K562 (cell line): Measurements from ENCODE around the gene GIT2. TPM values are rescaled to one million over a fixed set of nuclear protein-coding genes. Genes with fewer than 3 reads are reported as not detected.

Experiments used
- ATAC-seq: fragments of 200-7000 bp; cut with Tn5 transposase; 3 replicates; pipeline ENCODE4 v1.9.1; 2020; ENCODE audit warnings: moderate library complexity
- BruUV-seq: library from RNA; stranded (reverse); fragments of 400-500 nt; replicated peaks from 2 replicates; lab custom pipeline; 2021; lab: Mats Ljungman, UMichigan
- CTCF ChIA-PET: fragments of 300-600 bp; formaldehyde crosslinking; extraction: SDS; loops from one replicate; lab custom pipeline; 2021; ENCODE audit warnings: low intra/inter-chr PET ratio; lab: Yijun Ruan, JAX
- POLR2A ChIA-PET: fragments of 300-600, 350-650 bp; sonication (Branson Sonifier 250); formaldehyde crosslinking; extraction: SDS; loops from one replicate; lab custom pipeline; 2021; ENCODE audit warnings: antibody characterized with exemption, inconsistent platforms; lab: Yijun Ruan, JAX
- DNase-seq, 4 experiments: peaks; one replicate each; pipeline versions ENCODE4 v3.0.0 to v3.0.0-alpha.2; 2011 to 2018; ENCODE audit warnings: low spot score in 3 of 4, mixed read lengths in 3 of 4; ENCODE audit errors: extremely low read depth in 1 of 4
- FAIRE-seq: peaks from 2 replicates; lab custom pipeline; 2011; peaks lifted over from hg19 to GRCh38; lab: Jason Lieb, UNC
- H2AFZ ChIP-seq: 2 replicates; pipeline ENCODE4 v1.6.0; 2011; ENCODE audit warnings: low read depth, low read length, control low read depth, inconsistent platforms
- H3K27ac ChIP-seq: fragments of 200-600 bp; 3 replicates; pipeline ENCODE4 v1.8.0; 2011; ENCODE audit warnings: low read depth, mild to moderate bottlenecking, control low read depth, inconsistent platforms, low read length, moderate library complexity, mixed read lengths; ENCODE audit errors: extremely low read depth
- H3K27me3 ChIP-seq, 2 experiments: fragments of 300-600 bp in 1 of 2; 2 replicates in 1 of 2; 3 replicates in 1 of 2; pipeline versions ENCODE4 v1.6.0 to v1.8.0; 2011; ENCODE audit warnings: inconsistent platforms in 2 of 2, low read length in 2 of 2, mild to moderate bottlenecking in 1 of 2, mixed read lengths in 1 of 2, moderate library complexity in 1 of 2; ENCODE audit not compliant: control insufficient read depth in 2 of 2, insufficient read depth in 2 of 2
- H3K36me3 ChIP-seq: fragments of 300-600 bp; 3 replicates; pipeline ENCODE4 v1.8.0; 2011; ENCODE audit warnings: mild to moderate bottlenecking, low read length, inconsistent platforms; ENCODE audit not compliant: control insufficient read depth, insufficient read depth
- H3K4me1 ChIP-seq, 2 experiments: fragments of 200-600 bp in 1 of 2; replicated peaks in 1 of 2; 2 replicates in 1 of 2; 3 replicates in 1 of 2; pipeline versions ENCODE4 v1.5.1 to v1.8.0; 2011; ENCODE audit warnings: inconsistent platforms in 2 of 2, low read length in 2 of 2, mild to moderate bottlenecking in 1 of 2, mixed read lengths in 1 of 2, moderate library complexity in 1 of 2; ENCODE audit not compliant: control insufficient read depth in 2 of 2, insufficient read depth in 2 of 2
- H3K4me2 ChIP-seq: 2 replicates; pipeline ENCODE4 v1.6.1; 2011; ENCODE audit warnings: low read length, control low read depth, inconsistent platforms, mixed read lengths; ENCODE audit not compliant: insufficient read depth
- H3K4me3 ChIP-seq: fragments of 200-600 bp; sonication (generic), shearing (Covaris generic); 2 replicates; pipeline ENCODE4 v1.5.1; 2016; ENCODE audit warnings: control low read depth, inconsistent platforms
- H3K79me2 ChIP-seq: fragments of 200-600 bp; 3 replicates; pipeline ENCODE4 v1.8.0; 2011; ENCODE audit warnings: low read length, inconsistent platforms; ENCODE audit not compliant: control insufficient read depth, insufficient read depth
- H3K9ac ChIP-seq, 2 experiments: 2 replicates each; pipeline versions ENCODE4 v1.6.0 to v1.6.1; 2011; ENCODE audit warnings: low read depth in 2 of 2, low read length in 2 of 2, control low read depth in 1 of 2, inconsistent platforms in 1 of 2, mild to moderate bottlenecking in 1 of 2, mixed read lengths in 1 of 2; ENCODE audit not compliant: insufficient read depth in 1 of 2
- H3K9me1 ChIP-seq: one replicate; pipeline ENCODE4 v1.6.0; 2011; ENCODE audit warnings: inconsistent platforms, mild to moderate bottlenecking, low read length, moderate library complexity; ENCODE audit not compliant: control insufficient read depth, insufficient read depth
- H3K9me3 ChIP-seq: replicated peaks from 2 replicates; pipeline ENCODE4 v1.5.1; 2011; ENCODE audit warnings: low read depth, low read length, inconsistent platforms; ENCODE audit not compliant: control insufficient read depth, insufficient read depth
- H4K20me1 ChIP-seq: replicated peaks from 2 replicates; pipeline ENCODE4 v1.6.1; 2011; ENCODE audit warnings: low read length, inconsistent platforms, mixed read lengths; ENCODE audit not compliant: control insufficient read depth, insufficient read depth
- DPF2 ChIP-seq: fragments of 450-650 bp; IDR thresholded peaks from 2 replicates; pipeline ENCODE4 v1.6.1; 2016
- KAT7 ChIP-seq: sonication (generic); formaldehyde crosslinking; IDR thresholded peaks from 2 replicates; pipeline ENCODE4 v1.8.0; 2022; ENCODE audit warnings: missing genetic modification reagents, mild to moderate bottlenecking, borderline replicate concordance
- POLR2AphosphoS2 ChIP-seq: IDR thresholded peaks from 2 replicates; pipeline ENCODE4 v1.6.1; 2012; ENCODE audit warnings: low read length, improper control_type of control experiment
- RBM17 ChIP-seq: fragments of 200-400 bp; formaldehyde crosslinking; IDR thresholded peaks from 2 replicates; pipeline ENCODE4 v1.6.1; 2017; ENCODE audit warnings: low read depth, mild to moderate bottlenecking, low read length, borderline replicate concordance
- SIN3B ChIP-seq: fragments of 450-650 bp; IDR thresholded peaks from 2 replicates; pipeline ENCODE4 v1.6.1; 2017; ENCODE audit warnings: low read depth, mild to moderate bottlenecking, moderate library complexity
- TEAD4 ChIP-seq, 2 experiments: sonication (generic) in 1 of 2; formaldehyde crosslinking in 1 of 2; IDR thresholded peaks; 2 replicates each; pipeline versions ENCODE4 v1.6.1 to v1.8.0; 2012 to 2022; ENCODE audit warnings: borderline replicate concordance in 1 of 2, inconsistent platforms in 1 of 2, low read length in 1 of 2, mild to moderate bottlenecking in 1 of 2, missing genetic modification reagents in 1 of 2
- XRCC5 ChIP-seq: fragments of 200-400 bp; formaldehyde crosslinking; IDR thresholded peaks from 2 replicates; pipeline ENCODE4 v1.6.1; 2017; ENCODE audit warnings: low read depth, mild to moderate bottlenecking, low read length
- ZBTB9 ChIP-seq: fragments of 450-650 bp; formaldehyde crosslinking; IDR thresholded peaks from 2 replicates; pipeline ENCODE4 v1.4.0; 2020; ENCODE audit warnings: mild to moderate bottlenecking, moderate library complexity
- ZNF124 ChIP-seq: sonication (generic); formaldehyde crosslinking; IDR thresholded peaks from 2 replicates; pipeline ENCODE4 v1.8.1; 2022; ENCODE audit warnings: missing genetic modification reagents
- ZNF316 ChIP-seq: fragments of 450-650 bp; IDR thresholded peaks from 2 replicates; pipeline ENCODE4 v1.6.1; 2016
- ZNF41 ChIP-seq: fragments of 250-450 bp; sonication (Bioruptor Pico); conservative IDR thresholded peaks from 2 replicates; pipeline ENCODE4 v1.4.0; 2020; ENCODE audit warnings: mild to moderate bottlenecking
- WGBS: fragments of 100-300 bp; shearing (Covaris generic); methylation state at CpG from one replicate; pipeline ENCODE4 v1.1.6; 2016; ENCODE audit warnings: low coverage, mixed read lengths; ENCODE audit not compliant: insufficient coverage; ENCODE audit errors: missing lambda C conversion rate; 5-methylcytosine and 5-hydroxymethylcytosine counted together
- in situ Hi-C: fragments of 300-500 bp; cut with MboI; formaldehyde crosslinking; loops from 4 replicates; pipeline ENCODE4 v1.15.0; 2018; ENCODE audit warnings: inconsistent platforms, mixed read lengths
- intact Hi-C: fragments of 100-400 bp; cut with micrococcal nuclease; formaldehyde crosslinking; loops from 2 replicates; pipeline ENCODE4 v1.14.2; 2022
- polyA plus RNA-seq, 8 experiments: library from polyadenylated mRNA; depleted of rRNA in 4 of 8; stranded (reverse) in 5 of 8; unstranded in 3 of 8; fragments of >200 nt; fragmentation: Nextera tagmentation in 2 of 8; fragmentation: Illumina TruSeq in 1 of 8; extraction: Ambion mirVana in 2 of 8; extraction: Trizol in 1 of 8; gene quantifications; 2 replicates each; pipeline versions ENCODE4 v1.2.1 to v1.2.3, GENCODE V29; 2011 to 2014; ENCODE audit warnings: inconsistent platforms in 1 of 8, missing spikeins in 1 of 8
- total RNA-seq, 7 experiments: library from RNA; depleted of rRNA in 6 of 7; stranded (reverse); fragments of >200 nt in 6 of 7; fragmentation: Illumina TruSeq in 2 of 7; extraction: Trizol in 2 of 7; gene quantifications; 2 replicates each; pipeline versions ENCODE4 v1.2.1 to v1.2.3, GENCODE V29; 2011 to 2021; ENCODE audit warnings: low replicate concordance in 1 of 7

GIT2 gene
- total and polyA plus RNA-seq, 9 of the 15 experiments (the other 6 are each of a cell fraction or from before 2014, with no cell fraction given): 4.0 to 30.4 (median 23.5) TPM

- no peaks in the 10 kb centered on the region for H3K79me2 ChIP-seq
- BruUV-seq: no TSS peak
- POLR2A ChIA-PET: interaction anchor here (0.5 to 0.9 kb wide), 2 partner anchors 13 to 92 kb away, joined by 3 read pairs; no protein-coding TSS in a partner anchor
- no peaks in the 10 kb centered on the region for H4K20me1 ChIP-seq
- H3K9ac ChIP-seq: no peak overlapping the region
- in situ Hi-C loops: no loop called here
- no peak for FAIRE-seq
- no peaks in the 10 kb centered on the region for H3K27me3 ChIP-seq
- no peak overlapping the region for H3K4me2 ChIP-seq
- ATAC-seq: no peak
- no peak overlapping the region for H3K27ac ChIP-seq
- TF ChIP-seq RBM17 (no peak), POLR2AphosphoS2 (no peak), ZNF124 (CRISPR knock-in tag) (no peak), ZBTB9 (no peak), ZNF316 (no peak), KAT7 (CRISPR knock-in tag) (no peak), TEAD4 (IDR thresholded peaks at IDR 0.05; ENCODE audit: low read length) (no peak), TEAD4 (CRISPR knock-in tag; IDR thresholded peaks at IDR 0.05; ENCODE audit: borderline replicate concordance) (no peak), SIN3B (no peak), DPF2 (no peak), XRCC5 (no peak), ZNF41 (CRISPR knock-in tag) (no peak)
- intact Hi-C loops: no loop called here
- peaks cover 78% of the 10 kb centered on the region for H3K36me3 ChIP-seq
- 0 out of 5 replicates have a peak, but pooled peaks cover 0 to 3% of the 10 kb centered on the region in 2 experiments for H3K4me1 ChIP-seq
- H3K9me1 ChIP-seq: no peaks in the 10 kb centered on the region
- no peaks in the 10 kb centered on the region for H3K9me3 ChIP-seq
- H3K4me3 ChIP-seq: no peak overlapping the region
- 76% methylated on average over 5 of the region's 5 CpGs for WGBS
- CTCF ChIA-PET: no interaction called here
- DNase-seq: no peak
- H2AFZ ChIP-seq: no peak overlapping the region
Observed at GRCh38 chr12:109981311-109981710, 14.9 kb downstream of the GIT2 start.
